Measurements from ENCODE around the gene CACNA1G. TPM values are rescaled to one million over a fixed set of nuclear protein-coding genes. Genes with fewer than 3 reads are reported as not detected.

The CACNA1G gene
- total and polyA plus RNA-seq, 2 experiments from 2014 or later = 19.0 to 46.1 TPM

GRCh38 chr17:50575581-50576210 lies 15.2 kb downstream of the CACNA1G start:
- no peak for DNase-seq (ENCODE audit: low read depth in 1 of 2, low spot score in 1 of 2)
- Histone ChIP-seq H3K27ac (no peak overlapping the region), H3K4me3 (no peak overlapping the region), H3K4me1 (ENCODE audit: low read depth) (peaks cover 28% of the 10 kb centered on the region), H3K36me3 (no peaks in the 10 kb centered on the region), H3K27me3 (no peaks in the 10 kb centered on the region), H3K9me3 (ENCODE audit: low read depth) (no peaks in the 10 kb centered on the region)
- TF ChIP-seq CTCF (IDR thresholded peaks at IDR 0.05; ENCODE audit: low read depth, low read length) = no peak

GRCh38 chr17:50576864-50577263 lies 16.3 kb downstream of the CACNA1G start:
- H3K27ac ChIP-seq = no peak overlapping the region

GRCh38 chr17:50577451-50577954 lies 17.0 kb downstream of the CACNA1G start:
- Histone ChIP-seq H3K4me1 (ENCODE audit: low read depth) (peaks cover 36% of the 10 kb centered on the region), H3K36me3 (no peaks in the 10 kb centered on the region), H3K27me3 (no peaks in the 10 kb centered on the region), H3K4me3 (no peak overlapping the region), H3K9me3 (ENCODE audit: low read depth) (no peaks in the 10 kb centered on the region), H3K27ac (no peak overlapping the region)
- no peak for TF ChIP-seq CTCF (IDR thresholded peaks at IDR 0.05; ENCODE audit: low read depth, low read length)
- no peak for DNase-seq (ENCODE audit: low read depth in 1 of 2, low spot score in 1 of 2)

More at GRCh38 chr17:50576864-50577263, 16.3 kb downstream of the CACNA1G start:
- no peak for TF ChIP-seq CTCF (IDR thresholded peaks at IDR 0.05; ENCODE audit: low read depth, low read length)
- H3K36me3 ChIP-seq = no peaks in the 10 kb centered on the region
- peaks cover 30% of the 10 kb centered on the region for H3K4me1 ChIP-seq (ENCODE audit: low read depth)
- no peak overlapping the region for H3K4me3 ChIP-seq
- H3K9me3 ChIP-seq (ENCODE audit: low read depth) = no peaks in the 10 kb centered on the region
- no peak for DNase-seq (ENCODE audit: low read depth in 1 of 2, low spot score in 1 of 2)
- H3K27me3 ChIP-seq = no peaks in the 10 kb centered on the region

- DNase-seq (ENCODE audit: low read depth in 1 of 2, low spot score in 1 of 2) = no peak
- peaks cover 43% of the 10 kb centered on the region for H3K4me1 ChIP-seq (ENCODE audit: low read depth)
- no peak overlapping the region for H3K4me3 ChIP-seq
- no peaks in the 10 kb centered on the region for H3K9me3 ChIP-seq (ENCODE audit: low read depth)
- H3K27me3 ChIP-seq = no peaks in the 10 kb centered on the region
- H3K27ac ChIP-seq = no peak overlapping the region
- no peak for TF ChIP-seq CTCF (IDR thresholded peaks at IDR 0.05; ENCODE audit: low read depth, low read length)
- H3K36me3 ChIP-seq = no peaks in the 10 kb centered on the region
These were observed 17.7 kb downstream of the CACNA1G start for GRCh38 chr17:50578173-50578572.

- no peaks in the 10 kb centered on the region for H3K36me3 ChIP-seq
- no peak for TF ChIP-seq CTCF (IDR thresholded peaks at IDR 0.05; ENCODE audit: low read depth, low read length)
- no peaks in the 10 kb centered on the region for H3K27me3 ChIP-seq
- no peak overlapping the region for H3K4me3 ChIP-seq
- H3K9me3 ChIP-seq (ENCODE audit: low read depth) = no peaks in the 10 kb centered on the region
- H3K27ac ChIP-seq = no peak overlapping the region
- DNase-seq (ENCODE audit: low read depth in 1 of 2, low spot score in 1 of 2) = no peak
- H3K4me1 ChIP-seq (ENCODE audit: low read depth) = peaks cover 50% of the 10 kb centered on the region
These were observed 18.9 kb downstream of the CACNA1G start for GRCh38 chr17:50579399-50579798.

All from cardiac muscle cell (in vitro differentiated cells and primary cell).